ENCODE measurements around the gene HEATR3.
A peak's percentile ranks its signal among the peaks of the same experiment; 100 is the strongest.

HEATR3 gene, protein sequence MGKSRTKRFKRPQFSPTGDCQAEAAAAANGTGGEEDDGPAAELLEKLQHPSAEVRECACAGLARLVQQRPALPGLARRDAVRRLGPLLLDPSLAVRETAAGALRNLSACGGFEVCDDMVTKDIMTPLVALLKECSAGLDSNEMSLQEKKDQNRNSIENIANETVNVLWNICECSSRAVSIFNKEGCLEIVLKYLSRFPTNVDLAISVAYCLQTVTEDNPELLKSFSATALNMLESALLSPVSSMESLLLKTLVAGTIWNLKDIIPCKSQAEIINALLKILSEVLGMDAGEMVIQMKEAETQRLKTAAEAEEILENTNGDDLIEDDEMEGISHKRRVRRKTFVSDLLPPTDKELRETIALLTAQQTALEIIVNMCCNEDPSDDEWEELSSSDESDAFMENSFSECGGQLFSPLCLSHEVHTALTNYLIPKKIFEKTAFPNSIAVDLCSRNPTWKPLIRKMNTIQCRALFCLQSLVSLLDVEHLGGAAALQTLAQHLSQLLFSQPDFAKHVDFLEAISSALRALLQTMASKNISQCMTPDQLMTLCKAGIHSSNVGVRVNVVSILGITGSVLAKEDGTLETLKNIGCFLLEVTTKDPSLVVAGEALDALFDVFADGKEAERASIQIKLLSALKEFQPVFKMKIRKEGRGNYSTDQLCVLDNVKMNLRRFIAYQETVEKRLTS

GRCh38 chr16:50065624-50066481 is at the start of gene HEATR3:
HEATR3 (plus strand) TSS chr16:50065970; CDS start chr16:50066132, 162 bp downstream.
- DNase-seq: peak; percentile 88

DNA sequence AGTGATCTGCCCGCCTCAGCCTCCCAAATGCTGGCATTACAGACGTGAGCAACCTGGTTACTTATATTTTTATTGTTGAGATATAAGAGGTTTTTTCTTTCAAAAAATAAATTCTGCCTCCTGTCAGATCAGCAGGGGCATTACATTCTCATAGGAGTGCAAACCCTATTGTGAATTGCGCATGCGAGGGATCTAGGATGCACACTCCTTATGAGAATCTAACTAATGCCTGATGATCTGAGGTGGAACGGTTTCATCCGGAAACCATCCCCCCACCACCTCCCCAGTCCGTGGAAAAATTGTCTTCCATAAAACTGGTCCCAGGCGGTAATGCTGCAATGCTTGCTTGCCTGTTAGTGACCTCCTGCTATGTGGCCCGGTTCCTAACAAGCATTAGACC is 48.2 kb upstream of the HEATR3 start:
- no peak for DNase-seq

- DNase-seq: no peak
Observed at GRCh38 chr16:50021544-50021943, 44.2 kb upstream of the HEATR3 start.

DNA sequence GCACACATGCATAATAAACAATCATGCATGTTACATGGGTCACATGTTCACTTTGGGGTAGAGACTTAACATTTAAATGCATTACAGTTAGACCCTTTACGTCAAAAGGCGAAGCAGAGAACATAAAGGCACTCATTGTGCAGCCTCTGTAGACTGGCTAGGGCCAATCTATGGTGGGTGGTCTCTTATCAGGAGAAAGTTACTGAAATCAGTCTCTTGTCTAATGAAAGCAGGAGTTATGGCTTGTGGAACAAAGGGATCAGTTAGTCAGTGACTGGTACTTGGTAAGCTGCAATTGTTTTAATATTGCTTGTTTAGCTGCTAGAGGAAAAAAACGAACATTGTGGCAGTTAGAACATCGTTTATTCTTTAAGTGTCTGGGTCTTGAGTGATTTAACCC is 42.1 kb upstream of the HEATR3 start:
- DNase-seq: no peak

- no peak for DNase-seq
Observed at GRCh38 chr16:50024207-50024606, 41.6 kb upstream of the HEATR3 start.

- DNase-seq: peak; percentile 92
Observed at GRCh38 chr16:50024684-50025536, 40.9 kb upstream of the HEATR3 start, which contains the start of gene CNEP1R1. CNEP1R1 (plus strand) TSS chr16:50025225; CDS start chr16:50025316, 91 bp downstream.

GRCh38 chr16:50025537-50025931 is 40.2 kb upstream of the HEATR3 start:
- peak; percentile 16 for DNase-seq

DNA sequence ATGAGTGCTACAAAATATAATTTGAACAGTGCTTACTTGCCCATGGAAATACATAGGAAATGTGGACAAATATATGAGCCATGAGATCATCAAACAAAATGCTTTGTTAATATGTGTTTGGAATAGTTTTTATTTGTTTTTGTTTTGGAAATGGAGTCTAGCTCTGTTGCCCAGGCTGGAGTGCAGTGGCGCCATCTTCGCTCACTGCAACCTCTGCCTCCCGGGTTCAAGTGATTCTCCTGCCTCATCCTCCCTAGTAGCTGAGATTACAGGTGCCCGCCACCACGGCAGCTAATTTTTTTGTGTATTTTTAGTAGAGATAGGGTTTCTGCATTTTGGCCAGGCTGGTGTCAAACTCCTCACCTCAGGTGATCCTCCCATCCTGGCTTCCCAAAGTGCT is 37.9 kb upstream of the HEATR3 start:
- no peak for DNase-seq

GRCh38 chr16:50035468-50035992 is 30.2 kb upstream of the HEATR3 start:
- no peak for DNase-seq

- DNase-seq: peak; percentile 11
Observed at GRCh38 chr16:50036426-50036825, 29.3 kb upstream of the HEATR3 start.

- DNase-seq: no peak
Observed at GRCh38 chr16:50037662-50038220, 28.0 kb upstream of the HEATR3 start.

DNA sequence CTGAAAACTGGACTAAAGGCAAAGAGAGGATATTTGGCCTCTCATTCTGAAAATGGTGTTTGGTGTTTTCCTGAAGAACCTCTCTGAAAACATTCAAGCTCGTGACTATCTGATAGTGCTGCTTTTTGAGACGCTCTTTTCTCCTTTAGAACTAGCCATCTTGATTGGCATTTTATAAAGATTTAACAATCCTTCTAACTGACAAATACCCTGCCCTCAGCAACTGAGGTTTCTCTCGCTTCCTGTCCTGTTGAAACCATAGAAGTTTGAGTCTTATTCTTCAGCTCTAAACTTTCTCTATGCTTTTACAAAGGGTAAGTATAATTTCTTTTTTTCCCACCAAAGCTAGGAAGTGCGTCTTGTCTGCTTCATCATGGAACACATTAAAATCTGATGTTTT is 27.5 kb upstream of the HEATR3 start:
- no peak for DNase-seq

GRCh38 chr16:50038756-50039529 is 26.8 kb upstream of the HEATR3 start:
- DNase-seq: no peak

- no peak for DNase-seq
Observed at GRCh38 chr16:50040018-50040417, 25.8 kb upstream of the HEATR3 start.

- DNase-seq: no peak
Observed at GRCh38 chr16:50040710-50041109, 25.1 kb upstream of the HEATR3 start.

GRCh38 chr16:50043358-50043757 is 22.4 kb upstream of the HEATR3 start:
- DNase-seq: no peak

DNA sequence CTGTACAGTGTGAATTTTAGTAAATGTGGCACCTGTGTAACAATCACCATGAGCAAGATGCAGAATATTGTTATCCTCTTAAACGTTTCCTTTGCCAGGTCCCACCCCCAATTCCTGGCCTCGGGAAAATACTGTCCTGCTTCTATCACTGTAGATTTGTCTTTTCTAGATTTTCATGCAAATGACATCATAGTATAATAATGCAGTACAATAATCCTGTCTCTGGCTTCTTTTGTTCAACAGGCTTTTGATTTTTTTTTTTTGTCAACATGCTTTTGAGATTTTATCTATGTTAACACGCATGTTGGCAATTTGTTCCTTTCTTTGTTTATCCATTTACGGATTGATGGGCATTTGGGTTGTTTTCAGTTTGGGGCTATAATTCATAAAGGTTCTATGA is 20.4 kb upstream of the HEATR3 start:
- DNase-seq: no peak

DNA sequence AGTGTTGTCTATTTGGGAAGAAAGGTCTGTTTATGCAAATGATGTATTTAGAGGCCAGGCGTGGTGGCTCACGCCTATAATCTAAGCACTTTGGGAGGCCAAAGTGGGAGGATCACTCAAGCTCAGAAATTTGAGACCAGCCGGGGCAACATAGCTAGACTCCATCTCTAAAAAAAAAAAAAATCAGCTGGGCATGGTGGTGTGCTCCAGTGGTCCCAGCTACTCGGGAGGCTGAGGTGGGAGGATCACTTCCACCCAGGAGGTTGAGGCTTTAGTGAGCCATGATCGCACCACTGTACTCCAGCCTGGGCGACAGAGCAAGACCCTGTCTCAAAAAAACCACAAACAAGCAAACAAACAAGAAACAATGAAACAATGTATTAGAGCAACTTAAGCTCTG is 18.9 kb upstream of the HEATR3 start:
- DNase-seq: no peak

DNA sequence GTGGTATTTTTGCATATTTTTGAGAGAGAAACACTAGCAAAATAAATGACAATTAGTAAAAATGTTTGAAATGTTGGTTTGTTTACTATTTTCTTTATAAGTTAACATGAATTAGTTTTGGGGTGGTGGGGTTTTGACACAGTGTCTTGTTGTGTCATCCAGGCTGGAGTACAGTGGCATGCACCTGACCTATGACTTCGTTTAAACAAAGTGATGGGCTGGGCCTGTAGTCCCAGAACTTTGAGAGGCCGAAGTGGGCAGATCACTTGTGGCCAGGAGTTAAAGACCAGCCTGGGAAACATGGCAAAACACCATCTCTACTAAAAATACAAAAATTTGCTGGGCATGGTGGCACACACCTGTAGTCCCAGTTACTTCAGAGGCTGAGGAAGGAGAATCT is 17.9 kb upstream of the HEATR3 start:
- DNase-seq: no peak

GRCh38 chr16:50050802-50051201 is 15.0 kb upstream of the HEATR3 start:
- no peak for DNase-seq

DNA sequence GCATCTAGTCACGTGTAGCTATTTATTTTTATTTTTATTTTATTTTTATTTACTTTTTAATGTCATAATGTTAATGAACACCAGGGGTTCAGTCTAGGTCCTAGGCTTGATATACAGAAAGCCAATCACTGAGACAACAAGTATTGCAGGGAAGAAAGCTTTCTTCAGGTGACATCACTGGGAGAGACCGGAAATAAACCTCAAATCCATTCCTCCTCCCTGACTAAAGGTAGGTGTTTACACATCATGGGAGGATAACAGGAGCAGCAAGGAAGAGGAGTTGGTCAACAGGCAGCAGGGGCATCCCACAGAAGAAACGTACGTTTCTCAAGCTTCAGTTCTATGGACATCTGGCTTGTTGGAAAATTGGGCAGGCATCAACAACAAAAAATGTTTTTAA is 9.5 kb upstream of the HEATR3 start:
- no peak for DNase-seq

Measured in NCI-H1436 (cell line).